HL-60 (cell line): ENCODE results near the gene PDGFC.

Experiments
- CTCF ChIP-seq: IDR thresholded peaks from one replicate; pipeline ENCODE4 v1.5.1; 2011; ENCODE audit warnings: low read length, control low read depth, inconsistent platforms; ENCODE audit not compliant: insufficient read depth
- GABPA ChIP-seq: IDR thresholded peaks from 2 replicates; pipeline ENCODE4 v1.6.1; 2012; ENCODE audit warnings: low read depth

- TF ChIP-seq CTCF: no peak
- no peak for TF ChIP-seq GABPA
These were observed 208.1 kb downstream of the PDGFC start for GRCh38 chr4:156763511-156763910.
